ENCODE measurements around the gene VDAC1.
"Not testable (repeated sequence)": the region's sequence is repeated elsewhere in the genome, so short reads cannot be mapped to it uniquely, and the experiment has no call there.

VDAC1 gene

GRCh38 chr5:133963493-133964128 lies 41.2 kb downstream of the VDAC1 start:
- no peak for DNase-seq

- no peak for DNase-seq
Observed at GRCh38 chr5:133962801-133963476, 41.8 kb downstream of the VDAC1 start.

GRCh38 chr5:133962131-133962530 lies 42.6 kb downstream of the VDAC1 start:
- no peak for DNase-seq

GRCh38 chr5:133959643-133960042 lies 45.1 kb downstream of the VDAC1 start:
- no peak for DNase-seq

- DNase-seq, result no peak
Observed at GRCh38 chr5:133957591-133957990, 47.2 kb downstream of the VDAC1 start.

GRCh38 chr5:133957080-133957479 lies 47.7 kb downstream of the VDAC1 start:
- DNase-seq, result no peak

GRCh38 chr5:133956196-133956595 lies 48.6 kb downstream of the VDAC1 start:
- not testable (repeated sequence) for DNase-seq

- no peak for DNase-seq
Observed at GRCh38 chr5:133953568-133954145, 51.1 kb downstream of the VDAC1 start.

- DNase-seq, result peak; percentile 51
Observed at GRCh38 chr5:133952729-133953567, 51.8 kb downstream of the VDAC1 start.

- no peak for DNase-seq
Observed at GRCh38 chr5:133950821-133951612, 53.8 kb downstream of the VDAC1 start.

GRCh38 chr5:133948721-133949120 lies 56.1 kb downstream of the VDAC1 start:
- DNase-seq, result no peak

- no peak for DNase-seq
Observed at GRCh38 chr5:133947431-133947841, 57.3 kb downstream of the VDAC1 start.

GRCh38 chr5:133945568-133945967 lies 59.2 kb downstream of the VDAC1 start:
- DNase-seq, result no peak

GRCh38 chr5:133944263-133945185 lies 60.3 kb downstream of the VDAC1 start:
- DNase-seq, result no peak

GRCh38 chr5:133943475-133943817 lies 61.3 kb downstream of the VDAC1 start:
- DNase-seq, result no peak

- DNase-seq, result no peak
Observed at GRCh38 chr5:133942614-133943474, 61.9 kb downstream of the VDAC1 start.

GRCh38 chr5:133941456-133942196 lies 63.1 kb downstream of the VDAC1 start:
- DNase-seq, result no peak

- DNase-seq, result no peak
Observed at GRCh38 chr5:133939668-133940067, 65.1 kb downstream of the VDAC1 start.

GRCh38 chr5:133938929-133939328 lies 65.8 kb downstream of the VDAC1 start:
- no peak for DNase-seq

Data from GOT3 (cell line).